Superior temporal gyrus (tissue), 1 donor: ENCODE measurements around the gene IGLON5.

Experiments
- DNase-seq: peaks from one replicate; pipeline ENCODE4 v3.0.0-alpha.2; 2016; ENCODE audit errors: extremely low spot score

IGLON5 gene

GRCh38 chr19:51311351-51312257, at the start of gene IGLON5:
Gene IGLON5 (plus strand): TSS chr19:51311644. CDS start chr19:51311848, 204 bp downstream.
- DNase-seq = no peak

- DNase-seq = no peak
Observed at GRCh38 chr19:51263808-51264207, 47.6 kb upstream of the IGLON5 start.

GRCh38 chr19:51271067-51271466, 40.4 kb upstream of the IGLON5 start:
- no peak for DNase-seq

- DNase-seq = no peak
Observed at GRCh38 chr19:51272183-51272810, 39.1 kb upstream of the IGLON5 start.

GRCh38 chr19:51274049-51274770, 37.2 kb upstream of the IGLON5 start:
- DNase-seq = no peak

- no peak for DNase-seq
Observed at GRCh38 chr19:51277112-51277511, 34.3 kb upstream of the IGLON5 start.

- DNase-seq = no peak
Observed at GRCh38 chr19:51282335-51282734, 29.1 kb upstream of the IGLON5 start.

GRCh38 chr19:51285682-51286081, 25.8 kb upstream of the IGLON5 start:
- no peak for DNase-seq

- DNase-seq = no peak
Observed at GRCh38 chr19:51289635-51290034, 21.8 kb upstream of the IGLON5 start.

- peak; percentile 21 for DNase-seq
Observed at GRCh38 chr19:51292971-51293370, 18.5 kb upstream of the IGLON5 start.

- no peak for DNase-seq
Observed at GRCh38 chr19:51293571-51294210, 17.8 kb upstream of the IGLON5 start.

GRCh38 chr19:51294211-51294976, 17.1 kb upstream of the IGLON5 start:
- DNase-seq = no peak

GRCh38 chr19:51294977-51295375, 16.5 kb upstream of the IGLON5 start:
- DNase-seq = no peak

GRCh38 chr19:51295382-51296126, 15.9 kb upstream of the IGLON5 start:
- no peak for DNase-seq

GRCh38 chr19:51296336-51297093, 14.9 kb upstream of the IGLON5 start:
- DNase-seq = no peak

GRCh38 chr19:51297406-51297805, 14.0 kb upstream of the IGLON5 start:
- DNase-seq = no peak

GRCh38 chr19:51301266-51301665, 10.2 kb upstream of the IGLON5 start:
- no peak for DNase-seq

GRCh38 chr19:51305479-51305878, 6.0 kb upstream of the IGLON5 start:
- no peak for DNase-seq

GRCh38 chr19:51316688-51317087, 5.2 kb downstream of the IGLON5 start:
- DNase-seq = no peak

- DNase-seq = no peak
Observed at GRCh38 chr19:51317376-51317775, 5.9 kb downstream of the IGLON5 start.
